HG03064 (cell line): Measurements from ENCODE around the gene PCDHB6.
"Not testable (repeated sequence)": the region's sequence is repeated elsewhere in the genome, so short reads cannot be mapped to it uniquely, and the experiment has no call there.

ENCODE experiments used
- ATAC-seq: cut with Tn5 transposase; IDR thresholded peaks from one replicate; pipeline ENCODE4 v1.9.1; 2021; ENCODE audit warnings: low read depth; ENCODE audit not compliant: unreplicated experiment

Gene PCDHB6

GRCh38 chr5:141157901-141158300 is 8.0 kb downstream of the PCDHB6 start:
- ATAC-seq: not testable (repeated sequence)

DNA sequence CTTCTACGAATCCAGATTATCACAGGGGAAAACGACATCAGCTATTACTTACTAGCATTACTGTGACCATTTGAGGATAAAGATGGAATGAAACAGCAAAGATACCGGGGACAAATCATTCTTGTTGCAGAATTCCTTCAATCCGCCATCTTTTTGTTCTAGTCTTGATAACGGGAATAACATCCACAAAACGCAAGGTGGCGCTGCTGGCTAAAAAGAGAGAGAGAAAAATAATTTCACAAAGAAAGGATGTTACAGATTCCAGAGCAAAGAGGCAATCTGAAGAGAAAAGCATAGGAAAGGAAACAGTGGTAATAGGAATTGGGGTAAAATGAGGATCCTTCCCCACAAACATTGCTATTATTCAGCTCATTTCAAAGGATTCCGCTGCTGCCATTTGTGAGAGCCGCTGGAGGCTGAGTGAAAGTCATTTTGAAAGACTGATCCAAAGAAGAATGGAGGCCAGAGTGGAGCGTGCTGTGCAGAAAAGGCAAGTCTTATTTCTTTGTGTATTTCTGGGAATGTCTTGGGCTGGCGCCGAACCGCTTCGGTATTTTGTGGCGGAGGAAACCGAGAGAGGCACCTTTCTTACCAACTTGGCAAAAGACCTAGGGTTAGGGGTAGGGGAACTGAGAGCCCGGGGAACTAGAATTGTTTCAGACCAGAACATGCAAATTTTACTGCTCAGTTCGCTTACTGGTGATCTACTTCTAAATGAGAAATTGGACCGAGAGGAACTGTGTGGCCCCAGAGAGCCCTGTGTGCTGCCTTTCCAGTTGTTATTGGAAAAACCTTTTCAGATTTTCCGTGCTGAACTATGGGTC is 22.7 kb downstream of the PCDHB6 start, which contains the start of gene PCDHB7:
Gene PCDHB7, plus strand, starts transcription at position 264 of the 824 bp plus-strand sequence. Its CDS starts 192 bp downstream, at position 456.
- ATAC-seq: no peak

DNA sequence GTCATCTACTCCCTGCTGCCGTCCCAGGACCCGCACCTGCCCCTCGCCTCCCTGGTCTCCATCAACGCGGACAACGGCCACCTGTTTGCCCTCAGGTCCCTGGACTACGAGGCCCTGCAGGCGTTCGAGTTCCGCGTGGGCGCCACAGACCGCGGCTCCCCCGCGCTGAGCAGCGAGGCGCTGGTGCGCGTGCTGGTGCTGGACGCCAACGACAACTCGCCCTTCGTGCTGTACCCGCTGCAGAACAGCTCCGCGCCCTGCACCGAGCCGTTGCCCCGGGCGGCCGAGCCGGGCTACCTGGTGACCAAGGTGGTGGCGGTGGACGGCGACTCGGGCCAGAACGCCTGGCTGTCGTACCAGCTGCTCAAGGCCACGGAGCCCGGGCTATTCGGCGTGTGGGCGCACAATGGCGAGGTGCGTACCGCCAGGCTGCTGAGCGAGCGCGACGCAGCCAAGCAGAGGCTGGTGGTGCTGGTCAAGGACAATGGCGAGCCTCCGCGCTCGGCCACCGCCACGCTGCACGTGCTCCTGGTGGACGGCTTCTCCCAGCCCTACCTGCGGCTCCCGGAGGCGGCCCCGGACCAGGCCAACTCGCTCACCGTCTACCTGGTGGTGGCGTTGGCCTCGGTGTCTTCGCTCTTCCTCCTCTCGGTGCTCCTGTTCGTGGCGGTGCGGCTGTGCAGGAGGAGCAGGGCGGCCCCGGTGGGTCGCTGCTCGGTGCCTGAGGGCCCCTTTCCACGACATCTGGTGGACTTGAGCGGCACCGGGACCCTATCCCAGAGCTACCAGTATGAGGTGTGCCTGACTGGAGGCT is 24.6 kb downstream of the PCDHB6 start:
- ATAC-seq: not testable (repeated sequence)

DNA sequence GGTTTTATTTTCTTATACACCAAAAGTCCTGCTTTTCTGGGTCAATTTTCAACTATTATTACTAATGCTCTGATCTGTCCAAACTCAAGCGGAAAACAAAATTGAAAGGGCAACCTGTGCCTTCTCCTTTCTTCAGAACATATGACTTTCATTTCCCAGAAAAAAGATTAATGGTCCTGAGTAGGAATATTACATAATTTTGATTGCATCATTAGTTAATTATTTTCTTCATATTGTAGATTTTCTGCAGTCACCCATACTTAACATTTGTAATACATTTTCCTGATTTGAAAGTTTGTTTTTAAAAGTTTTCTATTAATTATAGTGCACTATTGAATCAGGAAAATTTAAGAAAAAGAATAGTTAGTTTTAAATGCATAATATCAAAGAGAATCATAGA is 26.1 kb downstream of the PCDHB6 start:
- no peak for ATAC-seq

GRCh38 chr5:141177577-141178191 is 27.8 kb downstream of the PCDHB6 start, which contains the start of gene PCDHB8:
TSS of gene PCDHB8 (plus strand) at chr5:141177790. CDS start at chr5:141178035, 245 bp downstream.
- ATAC-seq: not testable (repeated sequence)

GRCh38 chr5:141179371-141179770 is 29.5 kb downstream of the PCDHB6 start:
- ATAC-seq: not testable (repeated sequence)

GRCh38 chr5:141179876-141180275 is 30.0 kb downstream of the PCDHB6 start:
- ATAC-seq: not testable (repeated sequence)

- no peak for ATAC-seq
Observed at GRCh38 chr5:141180313-141180712, 30.5 kb downstream of the PCDHB6 start.

DNA sequence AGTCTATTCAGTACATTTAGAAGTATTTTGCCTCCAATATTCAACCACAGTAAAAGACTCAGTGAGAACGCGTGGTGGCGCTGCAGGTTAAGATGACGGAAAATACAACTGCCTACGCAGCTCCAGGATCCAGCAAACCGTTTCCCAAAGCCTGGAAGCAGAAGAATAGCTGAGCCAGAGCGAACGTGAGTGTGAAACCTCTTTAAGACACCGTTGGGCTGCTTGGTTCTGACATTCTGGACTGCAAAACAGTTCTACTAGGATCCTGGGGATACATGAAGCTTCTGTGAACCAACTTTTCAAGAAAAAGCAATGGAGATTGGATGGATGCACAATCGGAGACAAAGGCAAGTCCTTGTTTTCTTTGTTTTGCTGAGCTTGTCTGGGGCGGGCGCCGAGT is 32.4 kb downstream of the PCDHB6 start, which contains the start of gene PCDHB16:
Gene PCDHB16, plus strand, starts transcription at position 140 of the 400 bp plus-strand sequence. Its CDS starts 173 bp downstream, at position 313.
- no peak for ATAC-seq

DNA sequence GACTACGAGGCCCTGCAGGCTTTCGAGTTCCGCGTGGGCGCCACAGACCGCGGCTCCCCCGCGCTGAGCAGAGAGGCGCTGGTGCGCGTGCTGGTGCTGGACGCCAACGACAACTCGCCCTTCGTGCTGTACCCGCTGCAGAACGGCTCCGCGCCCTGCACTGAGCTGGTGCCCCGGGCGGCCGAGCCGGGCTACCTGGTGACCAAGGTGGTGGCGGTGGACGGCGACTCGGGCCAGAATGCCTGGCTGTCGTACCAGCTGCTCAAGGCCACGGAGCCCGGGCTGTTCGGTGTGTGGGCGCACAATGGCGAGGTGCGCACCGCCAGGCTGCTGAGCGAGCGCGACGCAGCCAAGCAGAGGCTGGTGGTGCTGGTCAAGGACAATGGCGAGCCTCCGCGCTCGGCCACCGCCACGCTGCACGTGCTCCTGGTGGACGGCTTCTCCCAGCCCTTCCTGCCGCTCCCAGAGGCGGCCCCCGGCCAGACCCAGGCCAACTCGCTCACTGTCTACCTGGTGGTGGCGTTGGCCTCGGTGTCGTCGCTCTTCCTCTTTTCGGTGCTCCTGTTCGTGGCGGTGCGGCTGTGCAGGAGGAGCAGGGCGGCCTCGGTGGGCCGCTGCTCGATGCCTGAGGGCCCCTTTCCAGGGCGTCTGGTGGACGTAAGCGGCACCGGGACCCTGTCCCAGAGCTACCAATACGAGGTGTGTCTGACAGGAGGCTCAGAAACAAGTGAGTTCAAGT is 34.4 kb downstream of the PCDHB6 start:
- not testable (repeated sequence) for ATAC-seq

DNA sequence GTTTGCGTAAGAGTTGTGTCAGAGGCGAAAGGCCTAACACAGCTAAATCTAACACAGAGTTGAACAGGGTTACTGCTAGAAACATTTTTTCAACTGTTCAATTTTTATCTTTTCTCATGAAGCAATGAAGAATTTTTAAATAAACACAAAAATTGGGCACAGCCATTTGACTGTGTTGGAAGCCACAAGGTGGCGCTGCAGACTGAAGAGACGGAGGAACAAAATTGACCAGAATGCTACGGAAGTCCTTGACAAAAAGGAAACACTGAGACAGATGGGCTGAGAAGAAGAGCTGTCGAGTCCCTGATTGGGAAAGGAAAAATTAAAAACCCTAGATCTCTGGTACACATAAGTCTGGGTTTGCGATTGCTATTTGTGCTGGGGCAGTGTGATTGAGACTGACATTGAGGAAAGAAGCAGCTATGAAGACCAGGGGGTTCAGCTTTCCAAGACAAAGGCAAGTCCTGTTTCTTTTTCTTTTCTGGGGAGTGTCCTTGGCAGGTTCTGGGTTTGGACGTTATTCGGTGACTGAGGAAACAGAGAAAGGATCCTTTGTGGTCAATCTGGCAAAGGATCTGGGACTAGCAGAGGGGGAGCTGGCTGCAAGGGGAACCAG is 37.1 kb downstream of the PCDHB6 start, which contains the start of gene PCDHB9:
Gene PCDHB9, plus strand, starts transcription at position 265 of the 616 bp plus-strand sequence. Its CDS starts 158 bp downstream, at position 423.
- no peak for ATAC-seq

GRCh38 chr5:141188682-141189081 is 38.8 kb downstream of the PCDHB6 start:
- ATAC-seq: not testable (repeated sequence)

DNA sequence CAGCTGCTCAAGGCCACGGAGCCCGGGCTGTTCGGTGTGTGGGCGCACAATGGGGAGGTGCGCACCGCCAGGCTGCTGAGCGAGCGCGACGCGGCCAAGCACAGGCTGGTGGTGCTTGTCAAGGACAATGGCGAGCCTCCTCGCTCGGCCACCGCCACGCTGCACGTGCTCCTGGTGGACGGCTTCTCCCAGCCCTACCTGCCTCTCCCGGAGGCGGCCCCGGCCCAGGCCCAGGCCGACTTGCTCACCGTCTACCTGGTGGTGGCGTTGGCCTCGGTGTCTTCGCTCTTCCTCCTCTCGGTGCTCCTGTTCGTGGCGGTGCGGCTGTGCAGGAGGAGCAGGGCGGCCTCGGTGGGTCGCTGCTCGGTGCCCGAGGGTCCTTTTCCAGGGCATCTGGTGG is 39.3 kb downstream of the PCDHB6 start:
- ATAC-seq: not testable (repeated sequence)

DNA sequence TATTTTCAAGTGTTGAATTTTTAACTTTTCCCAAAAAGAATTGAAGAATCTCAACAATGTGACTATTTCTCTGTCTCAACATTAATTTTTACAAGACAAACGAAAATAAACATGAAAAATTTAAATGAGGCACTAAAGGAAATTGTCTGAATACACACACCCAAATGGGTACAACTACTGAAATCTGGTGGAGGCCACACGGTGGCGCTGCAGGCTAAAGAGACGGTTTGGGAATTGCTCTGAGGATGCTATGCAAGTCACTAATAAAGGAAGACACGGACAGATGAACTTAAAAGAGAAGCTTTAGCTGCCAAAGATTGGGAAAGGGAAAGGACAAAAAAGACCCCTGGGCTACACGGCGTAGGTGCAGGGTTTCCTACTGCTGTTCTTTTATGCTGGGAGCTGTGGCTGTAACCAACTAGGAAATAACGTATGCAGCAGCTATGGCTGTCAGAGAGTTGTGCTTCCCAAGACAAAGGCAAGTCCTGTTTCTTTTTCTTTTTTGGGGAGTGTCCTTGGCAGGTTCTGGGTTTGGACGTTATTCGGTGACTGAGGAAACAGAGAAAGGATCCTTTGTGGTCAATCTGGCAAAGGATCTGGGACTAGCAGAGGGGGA is 42.4 kb downstream of the PCDHB6 start, which contains the start of gene PCDHB10:
Gene PCDHB10, plus strand, starts transcription at position 244 of the 616 bp plus-strand sequence. Its CDS starts 200 bp downstream, at position 444.
- ATAC-seq: no peak

GRCh38 chr5:141194332-141194731 is 44.5 kb downstream of the PCDHB6 start:
- ATAC-seq: not testable (repeated sequence)

DNA sequence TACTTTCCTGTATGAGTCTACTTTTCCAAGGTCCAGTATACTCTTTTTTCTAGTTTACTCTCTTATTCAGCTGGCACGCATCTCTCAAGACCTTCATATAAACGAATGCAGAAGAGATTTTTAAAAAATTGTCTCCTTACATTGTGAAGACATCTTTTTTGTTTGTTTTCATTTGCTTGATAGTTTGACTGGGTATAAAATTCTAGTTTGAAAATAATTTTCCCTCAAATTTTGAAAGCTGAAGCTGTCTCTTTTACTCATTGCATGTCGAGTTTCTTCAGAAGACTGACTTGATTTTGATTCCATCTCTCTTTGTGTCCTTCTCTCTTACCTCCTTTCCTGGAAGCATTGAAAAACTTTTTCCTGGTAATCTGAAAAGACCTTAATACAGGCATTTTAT is 46.5 kb downstream of the PCDHB6 start:
- ATAC-seq: no peak

- ATAC-seq: no peak
Observed at GRCh38 chr5:141199359-141200235, 49.7 kb downstream of the PCDHB6 start, which contains the start of gene PCDHB11. TSS of gene PCDHB11 (plus strand) at chr5:141199627. CDS start at chr5:141199775, 148 bp downstream.

DNA sequence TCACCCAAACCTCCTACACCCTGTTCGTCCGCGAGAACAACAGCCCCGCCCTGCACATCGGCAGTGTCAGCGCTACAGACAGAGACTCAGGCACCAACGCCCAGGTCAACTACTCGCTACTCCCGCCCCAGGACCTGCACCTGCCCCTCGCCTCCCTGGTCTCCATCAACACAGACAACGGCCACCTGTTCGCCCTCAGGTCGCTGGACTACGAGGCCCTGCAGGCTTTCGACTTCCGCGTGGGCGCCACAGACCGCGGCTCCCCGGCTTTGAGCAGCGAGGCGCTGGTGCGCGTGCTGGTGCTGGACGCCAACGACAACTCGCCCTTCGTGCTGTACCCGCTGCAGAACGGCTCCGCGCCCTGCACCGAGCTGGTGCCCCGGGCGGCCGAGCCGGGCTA is 51.3 kb downstream of the PCDHB6 start:
- ATAC-seq: not testable (repeated sequence)
